HCT116 (cell line): ENCODE results near the gene ASAP2. TPM values are rescaled to one million over a fixed set of nuclear protein-coding genes. Genes with fewer than 3 reads are reported as not detected.

Experiments used
- ATAC-seq: fragments of 200-7000 bp; cut with Tn5 transposase; 2 replicates; pipeline ENCODE4 v1.9.1; 2020; ENCODE audit warnings: mild to moderate bottlenecking, moderate library complexity
- BruUV-seq: library from RNA; stranded (reverse); fragments of 400-500 nt; replicated peaks from 2 replicates; lab custom pipeline; 2021; lab: Mats Ljungman, UMichigan
- CTCF ChIA-PET: fragments of 300-600 bp; sonication (Branson Sonifier 250); formaldehyde crosslinking; loops from one replicate; lab custom pipeline; 2021; ENCODE audit warnings: antibody characterized with exemption; lab: Charles Lee
- POLR2A ChIA-PET: fragments of 300-600, 350-600 bp; sonication (Branson Sonifier 250); formaldehyde crosslinking; loops from one replicate; lab custom pipeline; 2021; ENCODE audit warnings: antibody characterized with exemption; lab: Charles Lee
- RAD21 ChIA-PET, 2 experiments: fragments of 300-600 bp; sonication (Branson Sonifier 250); formaldehyde crosslinking; loops; one replicate each; lab custom pipeline; 2023; ENCODE audit warnings: low total read pairs in 2 of 2; ENCODE audit not compliant: uncharacterized antibody in 2 of 2, unreplicated experiment in 2 of 2, low non-redundant PET in 1 of 2; lab: Charles Lee
- DNase-seq: peaks from one replicate; pipeline ENCODE4 v3.0.0-alpha.2; 2010; ENCODE audit warnings: low read depth, low spot score
- H2AFZ ChIP-seq: fragments of 200-600 bp; shearing (Covaris generic), sonication (generic); 2 replicates; pipeline ENCODE4 v1.6.1; 2017; ENCODE audit warnings: low read depth, mixed run types, mixed read lengths, antibody characterized with exemption, low read length; ENCODE audit not compliant: poor library complexity, severe bottlenecking
- H3K27ac ChIP-seq: 2 replicates; pipeline ENCODE4 v1.5.1; 2012; ENCODE audit warnings: low read depth, low read length
- H3K27me3 ChIP-seq: fragments of 200-600 bp; sonication (generic); 2 replicates; pipeline ENCODE4 v1.6.1; 2016; ENCODE audit warnings: mixed run types, low read length, mixed read lengths; ENCODE audit not compliant: insufficient read depth
- H3K36me3 ChIP-seq, 2 experiments: fragments of 200-500 bp in 1 of 2; fragments of 200-600 bp in 1 of 2; sonication (Bioruptor generic) in 1 of 2; sonication (generic) in 1 of 2; 2 replicates each; pipeline versions ENCODE4 v1.5.1 to v1.6.1; 2014 to 2016; ENCODE audit warnings: low read length in 2 of 2, inconsistent platforms in 1 of 2, mixed read lengths in 1 of 2, mixed run types in 1 of 2; ENCODE audit not compliant: insufficient read depth in 2 of 2, control insufficient read depth in 1 of 2
- H3K4me1 ChIP-seq, 2 experiments: fragments of 200-600 bp in 1 of 2; sonication (generic) in 1 of 2; 2 replicates each; pipeline versions ENCODE4 v1.5.1 to v1.6.1; 2012 to 2017; ENCODE audit warnings: low read length in 2 of 2, inconsistent platforms in 1 of 2, mild to moderate bottlenecking in 1 of 2, mixed read lengths in 1 of 2, mixed run types in 1 of 2, moderate library complexity in 1 of 2; ENCODE audit not compliant: insufficient read depth in 2 of 2, control insufficient read depth in 1 of 2
- H3K4me2 ChIP-seq: fragments of 200-600 bp; sonication (generic); 2 replicates; pipeline ENCODE4 v1.6.1; 2017; ENCODE audit warnings: mixed run types, low read length, mixed read lengths
- H3K4me3 ChIP-seq, 2 experiments: fragments of 200-600 bp in 1 of 2; sonication (generic) in 1 of 2; replicated peaks in 1 of 2; 2 replicates each; pipeline ENCODE4 v1.5.1; 2011 to 2016; ENCODE audit warnings: low read length in 2 of 2, control low read depth in 1 of 2, low read depth in 1 of 2, mild to moderate bottlenecking in 1 of 2, mixed read lengths in 1 of 2, mixed run types in 1 of 2
- H3K79me2 ChIP-seq: fragments of 200-600 bp; sonication (generic); 2 replicates; pipeline ENCODE4 v1.6.1; 2017; ENCODE audit warnings: mild to moderate bottlenecking, mixed run types, low read length, moderate library complexity, mixed read lengths; ENCODE audit not compliant: insufficient read depth
- H3K9ac ChIP-seq: fragments of 200-600 bp; sonication (generic); 2 replicates; pipeline ENCODE4 v1.6.1; 2016; ENCODE audit warnings: low read length, mixed read lengths
- H3K9me2 ChIP-seq: fragments of 200-600 bp; sonication (generic), shearing (Covaris generic); 2 replicates; pipeline ENCODE4 v1.6.1; 2017; ENCODE audit warnings: mixed run types, mild to moderate bottlenecking, moderate library complexity; ENCODE audit not compliant: insufficient read depth
- H3K9me3 ChIP-seq, 2 experiments: fragments of 200-500 bp in 1 of 2; fragments of 200-600 bp in 1 of 2; sonication (Bioruptor generic) in 1 of 2; sonication (generic) in 1 of 2; 2 replicates each; pipeline ENCODE4 v1.6.1; 2014 to 2017; ENCODE audit warnings: low read length in 2 of 2, mixed read lengths in 2 of 2, inconsistent platforms in 1 of 2, low read depth in 1 of 2, mild to moderate bottlenecking in 1 of 2, mixed run types in 1 of 2, moderate library complexity in 1 of 2; ENCODE audit not compliant: control insufficient read depth in 1 of 2, insufficient read depth in 1 of 2
- H4K20me1 ChIP-seq: fragments of 200-600 bp; sonication (generic), shearing (Covaris generic); 2 replicates; pipeline ENCODE4 v1.6.1; 2017; ENCODE audit warnings: mixed run types, mild to moderate bottlenecking, moderate library complexity; ENCODE audit not compliant: insufficient read depth
- CBX3 ChIP-seq: IDR thresholded peaks from 2 replicates; pipeline ENCODE4 v1.6.1; 2012; ENCODE audit warnings: low read depth
- CEBPB ChIP-seq: IDR thresholded peaks from 2 replicates; pipeline ENCODE4 v1.6.1; 2012; ENCODE audit warnings: low read depth
- EGR1 ChIP-seq: IDR thresholded peaks from 2 replicates; pipeline ENCODE4 v1.6.1; 2012; ENCODE audit warnings: low read depth
- ELF1 ChIP-seq: IDR thresholded peaks from 2 replicates; pipeline ENCODE4 v1.6.1; 2012; ENCODE audit warnings: low read depth, borderline replicate concordance
- EZH2 ChIP-seq: fragments of 200-600 bp; sonication (generic); IDR thresholded peaks from 2 replicates; pipeline ENCODE4 v1.6.1; 2017; ENCODE audit warnings: antibody characterized with exemption, mixed run types
- EZH2phosphoT487 ChIP-seq: fragments of 200-600 bp; IDR thresholded peaks from 2 replicates; pipeline ENCODE4 v1.6.1; 2018; ENCODE audit warnings: antibody characterized with exemption, borderline replicate concordance
- JUND ChIP-seq: IDR thresholded peaks from 2 replicates; pipeline ENCODE4 v1.6.1; 2012
- POLR2AphosphoS5 ChIP-seq: IDR thresholded peaks from 2 replicates; pipeline ENCODE4 v1.6.1; 2011; ENCODE audit warnings: mild to moderate bottlenecking, low read depth, low read length, moderate library complexity
- RAD21 ChIP-seq: IDR thresholded peaks from 2 replicates; pipeline ENCODE4 v1.6.1; 2012; ENCODE audit warnings: low read depth, mild to moderate bottlenecking
- SIN3A ChIP-seq: IDR thresholded peaks from 2 replicates; pipeline ENCODE4 v1.6.1; 2012; ENCODE audit warnings: low read depth
- SP1 ChIP-seq: IDR thresholded peaks from 2 replicates; pipeline ENCODE4 v1.6.1; 2012; ENCODE audit warnings: low read depth
- SRF ChIP-seq: IDR thresholded peaks from 2 replicates; pipeline ENCODE4 v1.6.1; 2012; ENCODE audit warnings: low read depth
- TCF7L2 ChIP-seq: IDR thresholded peaks from 2 replicates; pipeline ENCODE4 v1.7.0; 2011; ENCODE audit warnings: borderline replicate concordance, inconsistent platforms; ENCODE audit not compliant: insufficient read depth, insufficient read length; ENCODE audit errors: extremely low read depth
- YY1 ChIP-seq: IDR thresholded peaks from 2 replicates; pipeline ENCODE4 v1.6.1; 2011; ENCODE audit warnings: low read length, low read depth, moderate library complexity, mild to moderate bottlenecking; ENCODE audit not compliant: insufficient replicate concordance; ENCODE audit errors: extremely low read depth
- ZBTB33 ChIP-seq: IDR thresholded peaks from 2 replicates; pipeline ENCODE4 v1.6.1; 2011; ENCODE audit warnings: mild to moderate bottlenecking, low read length, moderate library complexity; ENCODE audit not compliant: insufficient replicate concordance; ENCODE audit errors: extremely low read depth
- ZFX ChIP-seq: fragments of 450-650 bp; IDR thresholded peaks from 2 replicates; pipeline ENCODE4 v1.6.1; 2017
- ZNF274 ChIP-seq: fragments of 200-500 bp; sonication (Bioruptor generic); IDR thresholded peaks from 2 replicates; pipeline ENCODE4 v1.6.1; 2014; ENCODE audit warnings: mild to moderate bottlenecking, low read depth, low read length, inconsistent platforms
- intact Hi-C: fragments of 100-400 bp; cut with micrococcal nuclease; formaldehyde crosslinking; loops from 2 replicates; pipeline ENCODE4 v1.10.0; 2022
- total RNA-seq: library from RNA; stranded (reverse); gene quantifications from one replicate; pipeline ENCODE4 v1.2.1, GENCODE V29; 2021; ENCODE audit not compliant: unreplicated experiment
- TF ChIP-seq, protein P1 (sequence below): IDR thresholded peaks from 2 replicates; pipeline ENCODE4 v1.6.1; 2012; ENCODE audit warnings: low read depth
- TF ChIP-seq, protein P2 (sequence below): IDR thresholded peaks from 2 replicates; pipeline ENCODE4 v1.6.1; 2012

Gene ASAP2
- total RNA-seq, 1 experiment from 2014 or later: 16.5 TPM

DNA sequence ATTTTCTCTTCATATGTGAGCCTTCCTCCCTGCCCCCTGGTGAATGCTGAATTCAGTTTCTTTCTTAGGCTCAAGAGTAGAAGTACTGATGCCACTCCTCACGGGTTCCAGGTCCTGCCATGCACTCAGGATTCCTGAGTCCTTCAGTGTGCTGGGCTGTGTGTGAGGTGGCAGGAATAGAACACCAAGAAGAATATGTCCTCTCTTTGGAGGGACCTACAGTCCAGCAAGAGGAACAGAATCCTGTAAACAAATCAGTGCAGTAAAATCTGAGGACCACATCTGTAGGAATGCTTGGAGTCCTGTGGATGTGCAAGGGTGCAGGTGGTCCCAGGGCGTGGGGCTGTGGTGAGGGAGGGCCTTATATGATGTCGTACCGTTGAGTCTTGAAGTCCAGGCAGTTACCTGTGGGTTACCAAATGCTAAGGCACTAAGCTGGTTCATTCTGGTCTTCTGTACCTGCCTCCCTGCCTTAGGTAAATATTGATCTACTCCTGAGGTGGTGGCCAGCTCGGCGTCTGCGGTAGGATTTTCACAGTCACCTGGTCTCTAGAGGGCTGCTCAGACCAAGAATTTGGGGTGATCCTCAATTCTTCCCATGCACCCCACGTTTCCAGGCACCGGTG is 5.5 kb downstream of the ASAP2 start:
- DNase-seq (no peak), ATAC-seq (no peak)
- ChIA-PET RAD21 (no interaction called here), POLR2A (no interaction called here), CTCF (no interaction called here)
- H3K9me2 ChIP-seq: no peaks in the 10 kb centered on the region
- H4K20me1 ChIP-seq: peaks cover 7% of the 10 kb centered on the region; the same call in 1 of the 2 replicates
- no peaks in the 10 kb centered on the region for H3K9me3 ChIP-seq
- peaks cover 67% of the 10 kb centered on the region for H3K79me2 ChIP-seq
- no peaks in the 10 kb centered on the region for H3K27me3 ChIP-seq
- intact Hi-C loops: no loop called here
- no peak overlapping the region for H3K4me3 ChIP-seq
- H2AFZ ChIP-seq: no peak overlapping the region
- H3K27ac ChIP-seq: no peak overlapping the region
- no peaks in the 10 kb centered on the region for H3K36me3 ChIP-seq
- H3K4me1 ChIP-seq: peaks cover 23 to 39% of the 10 kb centered on the region in 2 experiments
- H3K4me2 ChIP-seq: no peak overlapping the region
- no peak overlapping the region for H3K9ac ChIP-seq
- BruUV-seq: no TSS peak
- TF ChIP-seq ZBTB33 (no peak), SRF (no peak), RAD21 (no peak), CEBPB (no peak), POLR2AphosphoS5 (no peak), YY1 (no peak), EZH2 (no peak), TCF7L2 (no peak), ELF1 (no peak), SP1 (no peak), EZH2phosphoT487 (no peak), EGR1 (no peak), CBX3 (no peak), ZFX (no peak), ZNF274 (no peak), JUND (no peak), SIN3A (no peak)
- TF ChIP-seq, protein P1, sequence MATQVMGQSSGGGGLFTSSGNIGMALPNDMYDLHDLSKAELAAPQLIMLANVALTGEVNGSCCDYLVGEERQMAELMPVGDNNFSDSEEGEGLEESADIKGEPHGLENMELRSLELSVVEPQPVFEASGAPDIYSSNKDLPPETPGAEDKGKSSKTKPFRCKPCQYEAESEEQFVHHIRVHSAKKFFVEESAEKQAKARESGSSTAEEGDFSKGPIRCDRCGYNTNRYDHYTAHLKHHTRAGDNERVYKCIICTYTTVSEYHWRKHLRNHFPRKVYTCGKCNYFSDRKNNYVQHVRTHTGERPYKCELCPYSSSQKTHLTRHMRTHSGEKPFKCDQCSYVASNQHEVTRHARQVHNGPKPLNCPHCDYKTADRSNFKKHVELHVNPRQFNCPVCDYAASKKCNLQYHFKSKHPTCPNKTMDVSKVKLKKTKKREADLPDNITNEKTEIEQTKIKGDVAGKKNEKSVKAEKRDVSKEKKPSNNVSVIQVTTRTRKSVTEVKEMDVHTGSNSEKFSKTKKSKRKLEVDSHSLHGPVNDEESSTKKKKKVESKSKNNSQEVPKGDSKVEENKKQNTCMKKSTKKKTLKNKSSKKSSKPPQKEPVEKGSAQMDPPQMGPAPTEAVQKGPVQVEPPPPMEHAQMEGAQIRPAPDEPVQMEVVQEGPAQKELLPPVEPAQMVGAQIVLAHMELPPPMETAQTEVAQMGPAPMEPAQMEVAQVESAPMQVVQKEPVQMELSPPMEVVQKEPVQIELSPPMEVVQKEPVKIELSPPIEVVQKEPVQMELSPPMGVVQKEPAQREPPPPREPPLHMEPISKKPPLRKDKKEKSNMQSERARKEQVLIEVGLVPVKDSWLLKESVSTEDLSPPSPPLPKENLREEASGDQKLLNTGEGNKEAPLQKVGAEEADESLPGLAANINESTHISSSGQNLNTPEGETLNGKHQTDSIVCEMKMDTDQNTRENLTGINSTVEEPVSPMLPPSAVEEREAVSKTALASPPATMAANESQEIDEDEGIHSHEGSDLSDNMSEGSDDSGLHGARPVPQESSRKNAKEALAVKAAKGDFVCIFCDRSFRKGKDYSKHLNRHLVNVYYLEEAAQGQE: no peak
- TF ChIP-seq, protein P2, sequence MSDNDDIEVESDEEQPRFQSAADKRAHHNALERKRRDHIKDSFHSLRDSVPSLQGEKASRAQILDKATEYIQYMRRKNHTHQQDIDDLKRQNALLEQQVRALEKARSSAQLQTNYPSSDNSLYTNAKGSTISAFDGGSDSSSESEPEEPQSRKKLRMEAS: no peak
